H1 (cell line): Measurements from ENCODE around the gene EVA1B. TPM values are rescaled to one million over a fixed set of nuclear protein-coding genes. Genes with fewer than 3 reads are reported as not detected.

Experiments used
- CTCF ChIA-PET: fragments of 300-600 bp; sonication (Branson Sonifier 250); formaldehyde crosslinking; loops from one replicate; lab custom pipeline; 2021; ENCODE audit not compliant: partially characterized antibody; lab: Charles Lee
- POLR2A ChIA-PET: fragments of 300-600 bp; sonication (Branson Sonifier 250); formaldehyde crosslinking; loops from one replicate; lab custom pipeline; 2021; ENCODE audit warnings: inconsistent platforms; ENCODE audit not compliant: partially characterized antibody; lab: Charles Lee
- DNase-seq, 2 experiments: peaks; one replicate each; pipeline versions ENCODE4 v3.0.0 to v3.0.0-alpha.2; 2010 to 2022; ENCODE audit warnings: low spot score in 2 of 2, low read depth in 1 of 2, mixed read lengths in 1 of 2
- FAIRE-seq: peaks from 2 replicates; lab custom pipeline; 2011; peaks lifted over from hg19 to GRCh38; lab: Jason Lieb, UNC
- H2AFZ ChIP-seq: 2 replicates; pipeline ENCODE4 v1.8.1; 2012; ENCODE audit warnings: low read length, inconsistent platforms
- H2AK5ac ChIP-seq: 2 replicates; pipeline ENCODE4 v1.6.1; 2013; ENCODE audit warnings: low read depth, low read length
- H2BK120ac ChIP-seq: replicated peaks from 2 replicates; pipeline ENCODE3; 2013; ENCODE audit warnings: low read depth, low read length, inconsistent platforms
- H2BK12ac ChIP-seq: 2 replicates; pipeline ENCODE4 v1.6.1; 2013; ENCODE audit warnings: low read depth, low read length
- H2BK15ac ChIP-seq: 2 replicates; pipeline ENCODE4 v1.6.1; 2013; ENCODE audit warnings: low read length
- H2BK20ac ChIP-seq: 2 replicates; pipeline ENCODE4 v1.6.1; 2013; ENCODE audit warnings: low read length
- H2BK5ac ChIP-seq: 2 replicates; pipeline ENCODE4 v1.6.1; 2013; ENCODE audit warnings: low read depth, low read length
- H3K14ac ChIP-seq: 2 replicates; pipeline ENCODE4 v1.6.1; 2013; ENCODE audit warnings: inconsistent platforms; ENCODE audit not compliant: insufficient read length
- H3K18ac ChIP-seq: 2 replicates; pipeline ENCODE4 v1.6.1; 2013; ENCODE audit warnings: low read length; ENCODE audit errors: extremely low read depth
- H3K23ac ChIP-seq: 2 replicates; pipeline ENCODE4 v1.6.1; 2013; ENCODE audit warnings: inconsistent platforms; ENCODE audit not compliant: insufficient read length
- H3K23me2 ChIP-seq: 2 replicates; pipeline ENCODE4 v1.6.1; 2013; ENCODE audit warnings: low read depth, low read length
- H3K27ac ChIP-seq: 2 replicates; pipeline ENCODE4 v1.6.1; 2011; ENCODE audit warnings: low read depth, low read length, inconsistent platforms
- H3K27me3 ChIP-seq, 4 experiments: replicated peaks in 1 of 4; 1 replicate in 1 of 4; 2 replicates in 3 of 4; pipeline versions ENCODE4 v1.6.1 to v1.8.1; 2011 to 2013; ENCODE audit warnings: low read length in 3 of 4, mild to moderate bottlenecking in 3 of 4, inconsistent platforms in 2 of 4, mixed read lengths in 2 of 4, moderate library complexity in 1 of 4; ENCODE audit not compliant: control insufficient read depth in 3 of 4, insufficient read depth in 3 of 4; ENCODE audit errors: extremely low read depth in 1 of 4
- H3K36me3 ChIP-seq, 4 experiments: 2 replicates each; pipeline versions ENCODE4 v1.6.1 to v1.8.1; 2011 to 2013; ENCODE audit warnings: mild to moderate bottlenecking in 4 of 4, low read length in 3 of 4, moderate library complexity in 2 of 4, control low read depth in 1 of 4, inconsistent platforms in 1 of 4; ENCODE audit not compliant: insufficient read depth in 4 of 4, control insufficient read depth in 2 of 4
- H3K4ac ChIP-seq: replicated peaks from 2 replicates; pipeline ENCODE3; 2013; ENCODE audit warnings: low read length, low read depth, mixed read lengths, inconsistent platforms; ENCODE audit not compliant: insufficient read length
- H3K4me1 ChIP-seq, 4 experiments: replicated peaks in 1 of 4; 1 replicate in 1 of 4; 2 replicates in 3 of 4; pipeline versions ENCODE4 v1.6.1 to v1.8.1; 2011 to 2013; ENCODE audit warnings: low read length in 3 of 4, inconsistent platforms in 2 of 4, mixed read lengths in 1 of 4; ENCODE audit not compliant: insufficient read depth in 4 of 4, control insufficient read depth in 3 of 4
- H3K4me2 ChIP-seq, 2 experiments: 2 replicates each; pipeline versions ENCODE4 v1.6.1 to v1.8.1; 2011 to 2013; ENCODE audit warnings: low read depth in 2 of 2, low read length in 2 of 2, control low read depth in 1 of 2, inconsistent platforms in 1 of 2, mild to moderate bottlenecking in 1 of 2; ENCODE audit not compliant: insufficient read depth in 1 of 2
- H3K4me3 ChIP-seq, 4 experiments: fragments of 200-600, 300-600 bp in 1 of 4; sonication (generic), shearing (Covaris generic), sonication (Bioruptor Twin) in 1 of 4; 2 replicates each; pipeline versions ENCODE4 v1.5.1 to v1.8.1; 2011 to 2016; ENCODE audit warnings: low read length in 4 of 4, low read depth in 3 of 4, control low read depth in 2 of 4, inconsistent platforms in 2 of 4, mild to moderate bottlenecking in 2 of 4, mixed read lengths in 1 of 4, moderate library complexity in 1 of 4; ENCODE audit not compliant: insufficient read depth in 2 of 4; ENCODE audit errors: extremely low read depth in 1 of 4
- H3K56ac ChIP-seq: replicated peaks from 2 replicates; pipeline ENCODE3; 2013; ENCODE audit warnings: low read depth, mild to moderate bottlenecking, mixed read lengths, low read length, inconsistent platforms; ENCODE audit not compliant: insufficient read length
- H3K79me1 ChIP-seq: 2 replicates; pipeline ENCODE4 v1.6.1; 2013; ENCODE audit warnings: low read depth, low read length, control low read depth
- H3K79me2 ChIP-seq, 2 experiments: 2 replicates each; pipeline versions ENCODE4 v1.6.1 to v1.8.1; 2012 to 2013; ENCODE audit warnings: low read length in 2 of 2, mild to moderate bottlenecking in 2 of 2, inconsistent platforms in 1 of 2; ENCODE audit not compliant: insufficient read depth in 2 of 2, control insufficient read depth in 1 of 2
- H3K9ac ChIP-seq, 4 experiments: replicated peaks in 1 of 4; 1 replicate in 1 of 4; 2 replicates in 3 of 4; pipeline versions ENCODE4 v1.6.1 to v1.8.1; 2011 to 2013; ENCODE audit warnings: low read depth in 3 of 4, low read length in 3 of 4, control low read depth in 2 of 4, mild to moderate bottlenecking in 2 of 4, moderate library complexity in 2 of 4, inconsistent platforms in 1 of 4; ENCODE audit errors: extremely low read depth in 1 of 4
- H3K9me3 ChIP-seq, 2 experiments: 2 replicates each; pipeline versions ENCODE4 v1.6.1 to v1.8.1; 2012 to 2013; ENCODE audit warnings: mild to moderate bottlenecking in 2 of 2, moderate library complexity in 2 of 2, control low read depth in 1 of 2, inconsistent platforms in 1 of 2, low read depth in 1 of 2, low read length in 1 of 2, mixed read lengths in 1 of 2; ENCODE audit not compliant: insufficient read depth in 2 of 2
- H4K20me1 ChIP-seq, 2 experiments: replicated peaks in 1 of 2; 2 replicates each; pipeline versions ENCODE3 to v1.8.1; 2011 to 2013; ENCODE audit warnings: inconsistent platforms in 2 of 2, low read length in 2 of 2, mild to moderate bottlenecking in 1 of 2; ENCODE audit not compliant: insufficient read depth in 2 of 2, control insufficient read depth in 1 of 2
- H4K5ac ChIP-seq: 2 replicates; pipeline ENCODE4 v1.6.1; 2013; ENCODE audit warnings: low read length, low read depth, mixed read lengths, inconsistent platforms; ENCODE audit not compliant: insufficient read length
- H4K8ac ChIP-seq: 2 replicates; pipeline ENCODE4 v1.8.0; 2013; ENCODE audit warnings: mild to moderate bottlenecking, moderate library complexity, low read length, inconsistent platforms; ENCODE audit not compliant: insufficient read depth; ENCODE audit errors: extremely low read depth
- H4K91ac ChIP-seq: replicated peaks from 2 replicates; pipeline ENCODE3; 2013; ENCODE audit warnings: low read length, mixed read lengths, inconsistent platforms; ENCODE audit not compliant: insufficient read length
- ASH2L ChIP-seq: fragments of 200-600, 300-600 bp; sonication (generic); IDR thresholded peaks from one replicate; pipeline ENCODE4 v1.7.1; 2017; ENCODE audit warnings: low read length
- ATF2 ChIP-seq: IDR thresholded peaks from 2 replicates; pipeline ENCODE4 v1.6.1; 2012; ENCODE audit warnings: low read length, inconsistent platforms
- CHD1 ChIP-seq: IDR thresholded peaks from 2 replicates; pipeline ENCODE4 v1.6.1; 2012; ENCODE audit warnings: low read depth, low read length, improper control_type of control experiment
- CREB1 ChIP-seq: IDR thresholded peaks from 2 replicates; pipeline ENCODE4 v1.6.1; 2012; ENCODE audit warnings: inconsistent platforms
- CTBP2 ChIP-seq: IDR thresholded peaks from 2 replicates; pipeline ENCODE4 v1.7.0; 2011; ENCODE audit warnings: borderline replicate concordance, mild to moderate bottlenecking, moderate library complexity, mixed read lengths, low read length; ENCODE audit not compliant: insufficient read depth, insufficient read length
- EP300 ChIP-seq, 2 experiments: IDR thresholded peaks; 1 replicate in 1 of 2; 2 replicates in 1 of 2; pipeline ENCODE4 v1.6.1; 2011 to 2012; ENCODE audit warnings: low read depth in 2 of 2, low read length in 2 of 2, mild to moderate bottlenecking in 2 of 2, borderline replicate concordance in 1 of 2, inconsistent platforms in 1 of 2, moderate library complexity in 1 of 2
- GTF2F1 ChIP-seq: IDR thresholded peaks from 2 replicates; pipeline ENCODE4 v1.6.1; 2012; ENCODE audit warnings: low read depth, low read length, improper control_type of control experiment, borderline replicate concordance
- JUN ChIP-seq: IDR thresholded peaks from 2 replicates; pipeline ENCODE4 v1.6.1; 2011; ENCODE audit warnings: low read depth, mild to moderate bottlenecking, improper control_type of control experiment, low read length
- NRF1 ChIP-seq: IDR thresholded peaks from 2 replicates; pipeline ENCODE4 v1.6.1; 2011; ENCODE audit warnings: mild to moderate bottlenecking, low read depth, low read length, improper control_type of control experiment
- POLR2AphosphoS5 ChIP-seq: IDR thresholded peaks from 2 replicates; pipeline ENCODE4 v1.6.1; 2011; ENCODE audit warnings: low read depth, low read length
- RAD21 ChIP-seq, 2 experiments: IDR thresholded peaks in 1 of 2; conservative IDR thresholded peaks in 1 of 2; 2 replicates each; pipeline ENCODE4 v1.6.1; 2011; ENCODE audit warnings: low read depth in 2 of 2, low read length in 2 of 2, improper control_type of control experiment in 1 of 2, inconsistent platforms in 1 of 2, mild to moderate bottlenecking in 1 of 2, moderate library complexity in 1 of 2
- SIRT6 ChIP-seq: IDR thresholded peaks from one replicate; pipeline ENCODE4 v1.7.1; 2012; ENCODE audit warnings: low read length, inconsistent platforms
- SP1 ChIP-seq: IDR thresholded peaks from 2 replicates; pipeline ENCODE4 v1.6.1; 2011; ENCODE audit warnings: low read depth, low read length
- WGBS, 2 experiments: shearing (Covaris generic) in 1 of 2; methylation state at CpG; one replicate each; pipeline versions ENCODE4 v1.1.6 to v1.1.7; 2013 to 2015; ENCODE audit warnings: low lambda C conversion rate in 2 of 2, mixed read lengths in 2 of 2, inconsistent platforms in 1 of 2, low coverage in 1 of 2, missing lambda C conversion rate in 1 of 2; ENCODE audit not compliant: insufficient replicate concordance in 2 of 2, insufficient coverage in 1 of 2, insufficient read length in 1 of 2; ENCODE audit errors: extremely low coverage in 1 of 2, missing lambda C conversion rate in 1 of 2; 5-methylcytosine and 5-hydroxymethylcytosine counted together
- polyA plus RNA-seq, 7 experiments: library from polyadenylated mRNA; depleted of rRNA in 3 of 7; stranded (reverse) in 5 of 7; unstranded in 2 of 7; fragments of >200 nt in 5 of 7; fragments of 200-250 nt in 2 of 7; gene quantifications; 1 replicate in 5 of 7; 2 replicates in 1 of 7; 4 replicates in 1 of 7; pipeline versions ENCODE4 v1.2.1 to v1.2.3, GENCODE V29; 2011 to 2013; ENCODE audit warnings: missing spikeins in 2 of 7, mixed read lengths in 2 of 7
- total RNA-seq: library from RNA; stranded (reverse); fragmentation: NEBNext Ultra II Directional; extraction: Animal tissue kit (Norgen Biotek cat#: 25700); gene quantifications from 2 replicates; pipeline ENCODE4 v1.2.1, GENCODE V29; 2021

The EVA1B gene
- total and polyA plus RNA-seq, 2 of the 8 experiments (the other 6 are each of a cell fraction or from before 2014, with no cell fraction given): 10.0 to 19.9 TPM

- CTCF ChIA-PET: interaction anchor here (4.7 to 13.3 kb wide), 2 partner anchors 8 to 11 kb away, joined by 27 to 150 read pairs; no protein-coding TSS in a partner anchor
- Histone ChIP-seq H3K36me3 (peaks cover 2 to 24% (median 12%) of the 10 kb centered on the region in 4 experiments; a peak in 6 of 8 replicates), H3K4ac (no peak overlapping the region), H4K20me1 (peaks cover 0 to 3% of the 10 kb centered on the region in 2 experiments), H2BK120ac (no peak overlapping the region), H3K18ac (no peak overlapping the region), H2AK5ac (no peak overlapping the region), H3K23ac (no peak overlapping the region), H2BK5ac (no peak overlapping the region), H2BK12ac (no peak overlapping the region), H3K14ac (no peak overlapping the region), H3K4me3 (no peak overlapping the region), H3K4me2 (no peak overlapping the region), H3K23me2 (no peaks in the 10 kb centered on the region), H4K5ac (no peak overlapping the region), H2BK20ac (no peak overlapping the region), H3K79me2 (no peaks in the 10 kb centered on the region), H2AFZ (no peak overlapping the region), H3K9me3 (no peaks in the 10 kb centered on the region), H3K4me1 (peaks cover 0 to 6% (median 0%) of the 10 kb centered on the region in 4 experiments; a peak in 1 of 7 replicates), H4K8ac (no peak overlapping the region), H2BK15ac (no peak overlapping the region), H3K27ac (no peak overlapping the region), H3K9ac (no peak overlapping the region), H3K79me1 (no peaks in the 10 kb centered on the region; the same call in 1 of the 2 replicates), H3K56ac (no peak overlapping the region), H4K91ac (no peak overlapping the region), H3K27me3 (no peaks in the 10 kb centered on the region)
- FAIRE-seq (no peak), DNase-seq (no peak)
- POLR2A ChIA-PET: interaction anchor here (0.5 to 1.6 kb wide), 5 partner anchors 11 to 73 kb away, joined by 3 to 4 read pairs (median 3); partner anchors contain the start of gene EVA1B
- WGBS, 2 experiments: 91% methylated on average over 15 of the region's 16 CpGs; no CpG with 5 or more reads in 1 of the 2 experiments
- TF ChIP-seq CHD1 (no peak), SP1 (no peak), RAD21 (IDR thresholded peaks at IDR 0.05 in 1 of 2, conservative IDR thresholded peaks at IDR 0.05 in 1 of 2; ENCODE audit: low read depth in 2 of 2, low read length in 2 of 2) (no peak), JUN (no peak), SIRT6 (no peak), ASH2L (no peak), GTF2F1 (no peak), ATF2 (no peak), POLR2AphosphoS5 (no peak), CREB1 (no peak), EP300 (IDR thresholded peaks at IDR 0.05; ENCODE audit: borderline replicate concordance in 1 of 2, low read depth in 2 of 2, low read length in 2 of 2) (no peak), NRF1 (no peak), CTBP2 (no peak)
Observed at GRCh38 chr1:36349839-36350238, 26.4 kb upstream of the EVA1B start.
